ENCODE data around the gene TFF2.
A peak's percentile ranks its signal among the peaks of the same experiment; 100 is the strongest.

TFF2 gene

DNA sequence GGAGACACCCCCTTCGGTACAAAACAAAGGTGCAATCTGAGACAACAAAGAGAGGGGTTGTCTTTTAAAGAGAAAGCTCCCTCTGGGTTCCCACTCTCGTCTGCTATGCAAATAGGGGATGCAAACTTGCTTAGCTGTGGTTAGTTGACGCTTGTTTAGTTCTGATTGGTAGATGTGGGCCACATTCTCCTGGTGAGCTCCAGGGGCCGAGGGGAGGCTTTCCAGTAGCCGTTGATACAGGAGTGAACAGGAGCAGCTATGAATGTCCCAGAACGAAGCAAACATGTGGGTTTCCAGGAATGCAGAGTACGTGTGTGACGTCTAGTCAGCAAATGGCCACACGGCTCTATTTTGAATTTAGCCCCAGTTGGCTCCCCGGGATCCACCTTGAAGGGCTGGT, 14.7 kb downstream of the TFF2 start:
- H2AFZ ChIP-seq (ENCODE audit: low read depth, low read length), result no peak overlapping the region

DNA sequence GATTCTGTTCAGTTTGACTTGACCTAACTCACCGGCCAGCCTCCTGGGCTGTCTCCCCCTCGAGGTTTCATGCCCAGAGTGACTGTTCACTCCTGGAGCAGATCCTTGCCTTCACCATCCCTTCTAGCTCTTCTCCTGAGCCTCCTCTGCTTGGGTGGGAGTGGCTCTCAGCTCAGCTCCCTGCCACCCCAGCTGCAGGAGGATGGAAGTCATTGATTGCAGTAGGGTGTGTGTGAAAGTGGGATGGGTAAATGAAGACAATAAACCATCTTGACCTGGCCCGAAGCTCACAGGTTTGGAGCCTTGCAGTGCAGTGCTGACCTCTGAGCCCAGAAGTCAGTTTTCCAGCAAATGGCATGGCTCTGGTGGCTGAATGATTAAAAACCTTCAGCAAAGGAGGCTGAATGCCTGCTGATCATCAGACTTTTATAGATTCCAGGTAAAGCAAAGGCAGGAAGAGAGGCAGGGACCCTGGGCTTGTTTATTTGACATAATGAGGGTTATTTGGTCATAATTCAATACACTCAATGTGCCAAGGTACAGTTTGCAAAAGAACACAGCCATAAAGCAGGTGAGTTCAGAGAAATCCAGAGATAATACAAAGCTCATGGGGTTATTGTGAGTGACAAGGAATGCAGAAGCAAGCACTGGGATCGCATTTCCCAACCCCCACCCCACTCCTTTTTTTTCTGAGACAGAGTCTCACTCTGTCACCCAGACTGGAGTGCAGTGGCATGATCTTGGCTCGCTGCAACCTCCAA, 18.1 kb downstream of the TFF2 start:
- no peaks in the 10 kb centered on the region for H3K79me2 ChIP-seq (ENCODE audit: low read length)
- H3K4me3 ChIP-seq (ENCODE audit: low read length), result no peak overlapping the region
- no peak for TF ChIP-seq EZH2phosphoT487 (IDR thresholded peaks at IDR 0.05; ENCODE audit: low read depth)
- TF ChIP-seq, protein P1, sequence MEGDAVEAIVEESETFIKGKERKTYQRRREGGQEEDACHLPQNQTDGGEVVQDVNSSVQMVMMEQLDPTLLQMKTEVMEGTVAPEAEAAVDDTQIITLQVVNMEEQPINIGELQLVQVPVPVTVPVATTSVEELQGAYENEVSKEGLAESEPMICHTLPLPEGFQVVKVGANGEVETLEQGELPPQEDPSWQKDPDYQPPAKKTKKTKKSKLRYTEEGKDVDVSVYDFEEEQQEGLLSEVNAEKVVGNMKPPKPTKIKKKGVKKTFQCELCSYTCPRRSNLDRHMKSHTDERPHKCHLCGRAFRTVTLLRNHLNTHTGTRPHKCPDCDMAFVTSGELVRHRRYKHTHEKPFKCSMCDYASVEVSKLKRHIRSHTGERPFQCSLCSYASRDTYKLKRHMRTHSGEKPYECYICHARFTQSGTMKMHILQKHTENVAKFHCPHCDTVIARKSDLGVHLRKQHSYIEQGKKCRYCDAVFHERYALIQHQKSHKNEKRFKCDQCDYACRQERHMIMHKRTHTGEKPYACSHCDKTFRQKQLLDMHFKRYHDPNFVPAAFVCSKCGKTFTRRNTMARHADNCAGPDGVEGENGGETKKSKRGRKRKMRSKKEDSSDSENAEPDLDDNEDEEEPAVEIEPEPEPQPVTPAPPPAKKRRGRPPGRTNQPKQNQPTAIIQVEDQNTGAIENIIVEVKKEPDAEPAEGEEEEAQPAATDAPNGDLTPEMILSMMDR (IDR thresholded peaks at IDR 0.05; ENCODE audit: low read depth, low read length), result no peak
- no peak overlapping the region for H3K27ac ChIP-seq (ENCODE audit: low read length)
- H4K20me1 ChIP-seq (ENCODE audit: insufficient read depth, low read length), result no peaks in the 10 kb centered on the region
- H3K4me2 ChIP-seq (ENCODE audit: low read length), result no peak overlapping the region
- H3K9ac ChIP-seq (ENCODE audit: low read length), result no peak overlapping the region
- H3K9me3 ChIP-seq (ENCODE audit: insufficient read depth, low read length), result no peaks in the 10 kb centered on the region
- H2AFZ ChIP-seq (ENCODE audit: low read depth, low read length), result no peak overlapping the region
- peaks cover 13% of the 10 kb centered on the region for H3K4me1 ChIP-seq (ENCODE audit: low read length)
- H3K36me3 ChIP-seq (replicated peaks; ENCODE audit: low read depth, low read length), result no peaks in the 10 kb centered on the region
- peaks cover 23% of the 10 kb centered on the region for H3K27me3 ChIP-seq (ENCODE audit: low read depth, low read length)

More for the DNA sequence above, 14.7 kb downstream of the TFF2 start:
- H3K9me3 ChIP-seq (ENCODE audit: insufficient read depth, low read length), result no peaks in the 10 kb centered on the region
- peaks cover 17% of the 10 kb centered on the region for H3K27me3 ChIP-seq (ENCODE audit: low read depth, low read length)
- H3K9ac ChIP-seq (ENCODE audit: low read length), result no peak overlapping the region
- H3K36me3 ChIP-seq (replicated peaks; ENCODE audit: low read depth, low read length), result no peaks in the 10 kb centered on the region
- H3K27ac ChIP-seq (ENCODE audit: low read length), result no peak overlapping the region
- H3K4me2 ChIP-seq (ENCODE audit: low read length), result peak overlapping the region; percentile 18; the same call in 1 of the 2 replicates
- H3K4me1 ChIP-seq (ENCODE audit: low read length), result peaks cover 23% of the 10 kb centered on the region
- H4K20me1 ChIP-seq (ENCODE audit: insufficient read depth, low read length), result no peaks in the 10 kb centered on the region
- no peak overlapping the region for H3K4me3 ChIP-seq (ENCODE audit: low read length)
- TF ChIP-seq, protein P1 (IDR thresholded peaks at IDR 0.05; ENCODE audit: low read depth, low read length), result no peak
- TF ChIP-seq EZH2phosphoT487 (IDR thresholded peaks at IDR 0.05; ENCODE audit: low read depth), result no peak
- H3K79me2 ChIP-seq (ENCODE audit: low read length), result no peaks in the 10 kb centered on the region

DNA sequence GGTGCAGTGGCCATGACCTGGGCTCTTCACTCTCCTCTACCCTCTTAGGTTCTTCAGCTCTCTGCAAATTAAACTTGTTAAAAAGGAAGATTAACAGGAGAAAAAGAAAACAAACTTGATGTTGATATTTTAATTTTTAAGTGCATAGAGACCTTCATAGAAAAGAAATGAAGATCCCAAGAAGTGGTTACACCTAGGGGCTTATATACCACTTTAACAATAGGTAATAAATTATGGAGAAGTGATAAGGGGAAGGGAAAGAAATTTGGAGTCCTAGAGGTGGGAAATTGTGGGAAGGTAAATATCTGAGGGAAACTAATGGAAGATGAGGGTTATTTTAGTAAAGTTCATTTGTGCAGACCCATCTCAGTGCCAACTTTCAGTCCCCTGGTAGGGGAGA, 19.1 kb downstream of the TFF2 start:
- Histone ChIP-seq H3K9ac (ENCODE audit: low read length) (no peak overlapping the region), H2AFZ (ENCODE audit: low read depth, low read length) (no peak overlapping the region), H3K4me1 (ENCODE audit: low read length) (peaks cover 13% of the 10 kb centered on the region), H3K9me3 (ENCODE audit: insufficient read depth, low read length) (no peaks in the 10 kb centered on the region), H3K36me3 (replicated peaks; ENCODE audit: low read depth, low read length) (no peaks in the 10 kb centered on the region), H3K4me3 (ENCODE audit: low read length) (no peak overlapping the region), H3K27me3 (ENCODE audit: low read depth, low read length) (peaks cover 23% of the 10 kb centered on the region), H3K79me2 (ENCODE audit: low read length) (no peaks in the 10 kb centered on the region), H3K4me2 (ENCODE audit: low read length) (no peak overlapping the region), H4K20me1 (ENCODE audit: insufficient read depth, low read length) (no peaks in the 10 kb centered on the region), H3K27ac (ENCODE audit: low read length) (no peak overlapping the region)
- TF ChIP-seq, protein P1 (IDR thresholded peaks at IDR 0.05; ENCODE audit: low read depth, low read length), result no peak
- no peak for TF ChIP-seq EZH2phosphoT487 (IDR thresholded peaks at IDR 0.05; ENCODE audit: low read depth)

DNA sequence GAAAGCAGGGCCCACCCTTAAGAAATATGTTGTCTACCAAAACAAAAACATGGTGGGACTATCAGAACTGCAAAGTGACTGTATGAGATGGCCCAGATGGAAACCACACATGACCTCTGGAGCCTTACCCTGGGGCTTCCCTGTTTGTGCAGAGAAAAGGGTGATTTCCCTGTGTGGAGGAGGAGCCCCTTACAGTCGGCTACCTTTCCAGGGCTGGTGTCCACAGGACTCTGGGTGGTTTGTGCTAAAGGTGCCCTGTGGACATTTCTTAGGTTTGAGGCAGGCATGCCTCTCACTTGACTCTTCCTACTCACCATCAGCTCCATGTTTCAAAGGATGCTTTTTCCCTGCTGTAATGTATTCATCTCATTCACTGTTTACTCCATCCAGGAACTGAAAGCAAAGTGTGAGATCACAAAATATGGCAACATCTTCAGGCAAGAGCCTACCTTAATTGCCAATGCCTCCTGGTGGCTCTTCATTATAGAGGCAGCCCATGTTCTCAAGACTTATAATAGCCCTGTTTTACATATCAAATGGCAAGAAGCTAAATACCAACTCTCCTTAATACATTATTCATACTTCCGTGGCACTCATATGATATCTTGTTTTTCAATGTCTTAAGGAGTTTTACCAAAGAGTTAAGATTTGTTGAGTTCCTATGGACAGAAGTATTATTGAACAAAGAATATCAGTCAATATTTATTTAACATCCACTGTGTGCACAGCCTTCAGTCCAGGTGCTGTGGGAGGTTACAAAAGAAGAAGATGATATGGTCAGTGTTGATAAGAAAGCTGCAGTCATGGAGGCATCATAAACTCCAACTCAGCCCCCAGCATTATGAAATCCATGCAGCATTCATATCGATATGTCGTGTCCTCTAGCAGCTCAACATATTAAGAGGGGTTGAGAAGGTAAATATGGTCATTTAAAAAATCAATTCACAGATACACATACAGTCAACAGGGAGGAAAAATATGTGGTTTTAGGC, 20.1 kb downstream of the TFF2 start:
- Histone ChIP-seq H3K9ac (ENCODE audit: low read length) (no peak overlapping the region), H3K27me3 (ENCODE audit: low read depth, low read length) (peaks cover 16% of the 10 kb centered on the region), H3K4me3 (ENCODE audit: low read length) (no peak overlapping the region), H3K79me2 (ENCODE audit: low read length) (no peaks in the 10 kb centered on the region), H2AFZ (ENCODE audit: low read depth, low read length) (no peak overlapping the region), H3K27ac (ENCODE audit: low read length) (no peak overlapping the region), H3K9me3 (ENCODE audit: insufficient read depth, low read length) (no peaks in the 10 kb centered on the region), H4K20me1 (ENCODE audit: insufficient read depth, low read length) (no peaks in the 10 kb centered on the region), H3K4me1 (ENCODE audit: low read length) (peaks cover 8% of the 10 kb centered on the region), H3K4me2 (ENCODE audit: low read length) (peak overlapping the region; percentile 8; the same call in 1 of the 2 replicates), H3K36me3 (replicated peaks; ENCODE audit: low read depth, low read length) (no peaks in the 10 kb centered on the region)
- TF ChIP-seq, protein P1 (IDR thresholded peaks at IDR 0.05; ENCODE audit: low read depth, low read length), result no peak
- TF ChIP-seq EZH2phosphoT487 (IDR thresholded peaks at IDR 0.05; ENCODE audit: low read depth), result no peak
